Vagina (tissue), 2 donors: Measurements from ENCODE around the gene GLB1L2. TPM values are rescaled to one million over a fixed set of nuclear protein-coding genes. Genes with fewer than 3 reads are reported as not detected.

Source experiments
- DNase-seq, 2 donors: peaks; one replicate each; pipeline ENCODE4 v3.0.0-alpha.2; 2017; ENCODE audit errors: extremely low spot score in 2 of 2
- H3K27ac ChIP-seq: fragments of 200-600 bp; sonication (generic); one replicate; pipeline ENCODE4 v1.5.1; 2019
- H3K27me3 ChIP-seq: fragments of 200-600 bp; sonication (generic); one replicate; pipeline ENCODE4 v1.5.1; 2019
- H3K36me3 ChIP-seq, 2 donors: fragments of 200-600 bp; sonication (generic); one replicate each; pipeline ENCODE4 v1.5.1; 2017 to 2019
- H3K4me1 ChIP-seq: fragments of 200-600 bp; sonication (generic); one replicate; pipeline ENCODE4 v1.5.1; 2019
- H3K4me3 ChIP-seq, 2 donors: fragments of 200-600 bp; sonication (generic); 1 replicate in 1 of 2; 2 replicates in 1 of 2; pipeline ENCODE4 v1.5.1; 2016 to 2019
- H3K9me3 ChIP-seq: fragments of 200-600 bp; sonication (generic); one replicate; pipeline ENCODE4 v1.5.1; 2019
- CTCF ChIP-seq, 3 experiments: fragments of 450-650 bp in 2 of 3; fragments of 200-600 bp in 1 of 3; sonication (generic) in 1 of 3; IDR thresholded peaks; one replicate each; pipeline ENCODE4 v1.5.1; 2017 to 2019; ENCODE audit warnings: antibody characterized with exemption in 3 of 3, mild to moderate bottlenecking in 2 of 3, moderate library complexity in 2 of 3
- POLR2A ChIP-seq, 2 donors: fragments of 450-650 bp; IDR thresholded peaks; one replicate each; pipeline ENCODE4 v1.6.1; 2017; ENCODE audit warnings: antibody characterized with exemption in 2 of 2, mild to moderate bottlenecking in 2 of 2, moderate library complexity in 2 of 2
- POLR2AphosphoS5 ChIP-seq, 2 donors: sonication (generic); formaldehyde crosslinking; IDR thresholded peaks; one replicate each; pipeline ENCODE4 v1.9.0; 2017; ENCODE audit warnings: antibody characterized with exemption in 2 of 2, mild to moderate bottlenecking in 2 of 2, low read depth in 1 of 2; ENCODE audit not compliant: insufficient read depth in 1 of 2
- intact Hi-C: fragments of 100-400 bp; cut with DNase I; formaldehyde crosslinking; loops from one replicate; pipeline ENCODE4 v1.15.1; 2023
- total RNA-seq: library from RNA; depleted of rRNA; stranded (reverse); fragments of >200 nt; gene quantifications from one replicate; pipeline ENCODE4 v1.2.3, GENCODE V29; 2016

Gene GLB1L2
- total RNA-seq, 1 donor from 2014 or later, result 2.0 TPM

DNA sequence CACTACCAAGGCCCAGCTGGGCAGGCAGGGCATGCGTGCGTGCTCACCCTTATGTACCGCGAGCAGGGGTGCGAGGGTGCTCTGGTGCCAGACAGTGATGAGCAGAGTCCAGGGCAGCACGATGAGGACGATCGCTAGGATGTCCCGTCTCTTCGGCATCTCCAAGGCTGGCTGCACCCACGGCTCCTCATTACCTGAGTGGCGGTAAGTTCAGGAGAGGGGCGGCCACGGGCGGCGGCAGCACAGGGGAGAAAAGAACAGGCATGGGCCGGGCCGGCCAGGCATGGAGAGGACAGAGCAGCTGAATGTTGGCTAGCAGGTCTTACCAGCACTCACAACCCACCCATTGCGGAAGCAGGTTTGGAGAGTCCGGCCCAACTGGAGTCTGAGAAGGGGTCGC lies 55.7 kb downstream of the GLB1L2 start:
- H3K4me3 ChIP-seq, result no peak overlapping the region
- no peak for DNase-seq
- intact Hi-C loops, result no loop called here
- H3K9me3 ChIP-seq, result no peaks in the 10 kb centered on the region
- no peaks in the 10 kb centered on the region for H3K4me1 ChIP-seq
- no peaks in the 10 kb centered on the region for H3K27me3 ChIP-seq
- no peaks in the 10 kb centered on the region for H3K36me3 ChIP-seq
- no peak for TF ChIP-seq POLR2AphosphoS5 (IDR thresholded peaks at IDR 0.05; ENCODE audit: insufficient read depth in 1 of 2, low read depth in 1 of 2)
- no peak for TF ChIP-seq CTCF (IDR thresholded peaks at IDR 0.05)
- TF ChIP-seq POLR2A (IDR thresholded peaks at IDR 0.05), result no peak
- H3K27ac ChIP-seq, result no peak overlapping the region

- Histone ChIP-seq H3K27me3 (no peaks in the 10 kb centered on the region), H3K4me3 (no peak overlapping the region), H3K9me3 (no peaks in the 10 kb centered on the region), H3K27ac (no peak overlapping the region), H3K4me1 (no peaks in the 10 kb centered on the region), H3K36me3 (no peaks in the 10 kb centered on the region)
- intact Hi-C loops, result no loop called here
- no peak for DNase-seq
- no peak for TF ChIP-seq CTCF (IDR thresholded peaks at IDR 0.05)
- TF ChIP-seq POLR2A (IDR thresholded peaks at IDR 0.05), result no peak
- TF ChIP-seq POLR2AphosphoS5 (IDR thresholded peaks at IDR 0.05; ENCODE audit: insufficient read depth in 1 of 2, low read depth in 1 of 2), result no peak
Observed at GRCh38 chr11:134388590-134388989, 56.8 kb downstream of the GLB1L2 start.

DNA sequence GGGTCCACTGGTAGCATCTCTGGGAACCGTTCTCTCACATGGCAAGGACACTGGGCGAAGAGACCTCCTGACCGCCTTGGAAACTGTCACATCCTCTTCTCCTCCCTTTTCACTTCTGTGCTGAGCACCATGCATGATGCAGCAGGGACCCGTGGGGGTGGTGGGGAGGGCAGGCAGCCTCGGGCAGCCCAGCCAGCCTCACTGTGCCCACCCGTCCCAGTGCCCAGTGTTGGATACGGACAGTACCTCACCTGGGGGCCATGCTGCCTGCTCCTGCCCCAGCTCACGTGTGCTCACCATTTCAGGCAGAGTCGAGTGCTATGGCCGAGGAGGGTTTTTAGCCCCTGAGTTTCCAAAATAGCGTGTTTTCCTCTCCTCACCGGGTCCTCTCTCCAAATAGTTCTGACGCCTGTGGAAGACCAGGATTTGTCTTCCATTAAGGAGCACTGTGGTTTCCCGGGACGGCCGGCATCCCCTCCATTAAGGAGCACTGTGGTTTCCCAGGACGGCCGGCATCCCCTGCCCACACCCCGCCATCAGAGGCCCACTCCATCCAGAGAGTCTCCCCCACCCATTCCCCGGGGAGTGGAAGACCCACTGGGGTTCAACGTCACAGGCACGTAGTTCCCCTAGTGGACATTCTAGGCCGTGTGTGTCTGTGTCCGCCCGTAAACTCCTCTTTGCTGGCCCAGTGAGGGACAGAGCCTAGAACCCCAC lies 57.8 kb downstream of the GLB1L2 start:
- Histone ChIP-seq H3K36me3 (no peaks in the 10 kb centered on the region), H3K4me3 (no peak overlapping the region), H3K9me3 (no peaks in the 10 kb centered on the region), H3K4me1 (no peaks in the 10 kb centered on the region), H3K27ac (no peak overlapping the region), H3K27me3 (no peaks in the 10 kb centered on the region)
- intact Hi-C loops, result no loop called here
- no peak for TF ChIP-seq POLR2AphosphoS5 (IDR thresholded peaks at IDR 0.05; ENCODE audit: insufficient read depth in 1 of 2, low read depth in 1 of 2)
- no peak for TF ChIP-seq CTCF (IDR thresholded peaks at IDR 0.05)
- TF ChIP-seq POLR2A (IDR thresholded peaks at IDR 0.05), result no peak
- DNase-seq, result no peak

- Histone ChIP-seq H3K36me3 (no peaks in the 10 kb centered on the region), H3K4me1 (no peaks in the 10 kb centered on the region), H3K4me3 (no peak overlapping the region), H3K27me3 (no peaks in the 10 kb centered on the region), H3K9me3 (no peaks in the 10 kb centered on the region), H3K27ac (no peak overlapping the region)
- no peak for DNase-seq
- TF ChIP-seq POLR2AphosphoS5 (IDR thresholded peaks at IDR 0.05; ENCODE audit: insufficient read depth in 1 of 2, low read depth in 1 of 2) (no peak), CTCF (IDR thresholded peaks at IDR 0.05) (no peak), POLR2A (IDR thresholded peaks at IDR 0.05) (no peak)
- intact Hi-C loops, result no loop called here
Observed at GRCh38 chr11:134390706-134391569, 59.1 kb downstream of the GLB1L2 start.

GRCh38 chr11:134391656-134392055 lies 59.9 kb downstream of the GLB1L2 start:
- no peak for DNase-seq
- Histone ChIP-seq H3K4me1 (no peaks in the 10 kb centered on the region), H3K36me3 (no peaks in the 10 kb centered on the region), H3K27ac (no peak overlapping the region), H3K4me3 (no peak overlapping the region), H3K9me3 (no peaks in the 10 kb centered on the region), H3K27me3 (no peaks in the 10 kb centered on the region)
- no peak for TF ChIP-seq POLR2AphosphoS5 (IDR thresholded peaks at IDR 0.05; ENCODE audit: insufficient read depth in 1 of 2, low read depth in 1 of 2)
- TF ChIP-seq POLR2A (IDR thresholded peaks at IDR 0.05), result no peak
- no peak for TF ChIP-seq CTCF (IDR thresholded peaks at IDR 0.05)
- intact Hi-C loops, result no loop called here
